Activated CD4-positive, alpha-beta T cell treated with anti-CD3 and anti-CD28 coated beads for 36 hours (primary cell): ENCODE data around the gene UCP2. TPM values are rescaled to one million over a fixed set of nuclear protein-coding genes. Genes with fewer than 3 reads are reported as not detected.
A peak's percentile ranks its signal among the peaks of the same experiment; 100 is the strongest.

Experiments
- ATAC-seq: fragments of 200-7000 bp; cut with Tn5 transposase; one replicate; pipeline ENCODE4 v1.10.0; 2021; ENCODE audit warnings: mild to moderate bottlenecking, moderate library complexity
- CTCF ChIA-PET: fragments of 350-600 bp; sonication (Branson Sonifier 250); formaldehyde crosslinking; loops from one replicate; lab custom pipeline; 2021; ENCODE audit warnings: antibody characterized with exemption; lab: Charles Lee
- POLR2A ChIA-PET: fragments of 350-600 bp; sonication (Branson Sonifier 250); formaldehyde crosslinking; loops from one replicate; lab custom pipeline; 2021; ENCODE audit warnings: antibody characterized with exemption, inconsistent platforms; lab: Charles Lee
- DNase-seq: peaks from one replicate; pipeline ENCODE4 v3.0.0-alpha.2; 2020
- H3K27ac Mint-ChIP-seq: one replicate; pipeline ENCODE4 v1.8.0; 2021; ENCODE audit warnings: mixed read lengths
- H3K27me3 Mint-ChIP-seq: one replicate; pipeline ENCODE4 v1.8.0; 2021; ENCODE audit warnings: mixed read lengths
- H3K36me3 Mint-ChIP-seq: one replicate; pipeline ENCODE4 v1.8.0; 2021; ENCODE audit warnings: low read depth, mixed read lengths
- H3K4me1 Mint-ChIP-seq: one replicate; pipeline ENCODE4 v1.8.0; 2021; ENCODE audit warnings: mixed read lengths
- H3K4me3 Mint-ChIP-seq: one replicate; pipeline ENCODE4 v1.8.0; 2021; ENCODE audit warnings: mild to moderate bottlenecking, moderate library complexity, mixed read lengths
- H3K9me3 Mint-ChIP-seq: one replicate; pipeline ENCODE4 v1.8.0; 2021; ENCODE audit warnings: low read depth, mixed read lengths
- intact Hi-C, 2 experiments: fragments of 100-400 bp; cut with DNase I in 1 of 2; cut with micrococcal nuclease in 1 of 2; formaldehyde crosslinking; loops; one replicate each; pipeline versions ENCODE4 v1.14.2 to v1.15.1; 2022 to 2024; cut with DNase I, micrococcal nuclease
- total RNA-seq, 2 experiments: library from RNA; stranded (reverse); gene quantifications; one replicate each; pipeline ENCODE4 v1.2.3, GENCODE V29; 2021

UCP2 gene
- total RNA-seq, 2 experiments from 2014 or later, result 259 to 261 TPM

- CTCF ChIA-PET, result interaction anchor here (0.7 kb wide), 1 partner anchor 368 kb away, joined by 3 read pairs; no protein-coding TSS in a partner anchor
- DNase-seq (no peak), ATAC-seq (no peak)
- Mint-ChIP-seq H3K4me1 (peaks cover 4% of the 10 kb centered on the region), H3K36me3 (no peaks in the 10 kb centered on the region), H3K27me3 (peaks cover 7% of the 10 kb centered on the region), H3K9me3 (no peaks in the 10 kb centered on the region), H3K4me3 (no peak overlapping the region), H3K27ac (no peak overlapping the region)
- intact Hi-C loops, result no loop called here
- POLR2A ChIA-PET, result no interaction called here
Observed at GRCh38 chr11:73958521-73959141, 24.0 kb downstream of the UCP2 start.

GRCh38 chr11:73957654-73958361 is 24.8 kb downstream of the UCP2 start:
- Mint-ChIP-seq H3K4me3 (peak overlapping the region; percentile 26), H3K27ac (no peak overlapping the region), H3K27me3 (peaks cover 7% of the 10 kb centered on the region), H3K4me1 (peaks cover 4% of the 10 kb centered on the region), H3K36me3 (no peaks in the 10 kb centered on the region), H3K9me3 (no peaks in the 10 kb centered on the region)
- DNase-seq, result no peak
- peak; percentile 49 for ATAC-seq
- CTCF ChIA-PET, result interaction anchor here (0.7 kb wide), 1 partner anchor 369 kb away, joined by 3 read pairs; no protein-coding TSS in a partner anchor
- intact Hi-C loops, result no loop called here
- POLR2A ChIA-PET, result interaction anchor here (0.7 kb wide), 1 partner anchor 90 kb away, joined by 3 read pairs; no protein-coding TSS in a partner anchor

GRCh38 chr11:73956876-73957653 is 25.6 kb downstream of the UCP2 start:
- ChIA-PET POLR2A (interaction anchor here (0.7 kb wide), 1 partner anchor 536 kb away, joined by 3 read pairs; no protein-coding TSS in a partner anchor), CTCF (interaction anchor here (0.5 to 0.6 kb wide), 2 partner anchors 239 to 902 kb away, joined by 3 read pairs; no protein-coding TSS in a partner anchor)
- no peak for DNase-seq
- Mint-ChIP-seq H3K27me3 (peaks cover 7% of the 10 kb centered on the region), H3K4me1 (peaks cover 4% of the 10 kb centered on the region), H3K36me3 (no peaks in the 10 kb centered on the region), H3K4me3 (peak overlapping the region; percentile 26), H3K27ac (no peak overlapping the region), H3K9me3 (no peaks in the 10 kb centered on the region)
- no peak for ATAC-seq
- intact Hi-C loops, result no loop called here

GRCh38 chr11:73951797-73952196 is 30.8 kb downstream of the UCP2 start:
- H3K4me1 Mint-ChIP-seq, result no peaks in the 10 kb centered on the region
- ChIA-PET POLR2A (no interaction called here), CTCF (no interaction called here)
- ATAC-seq (no peak), DNase-seq (no peak)
- H3K36me3 Mint-ChIP-seq, result no peaks in the 10 kb centered on the region
- peaks cover 2% of the 10 kb centered on the region for H3K27me3 Mint-ChIP-seq
- no peaks in the 10 kb centered on the region for H3K9me3 Mint-ChIP-seq
- H3K27ac Mint-ChIP-seq, result no peak overlapping the region
- no peak overlapping the region for H3K4me3 Mint-ChIP-seq
- intact Hi-C loops, result no loop called here

GRCh38 chr11:73950869-73951710 is 31.6 kb downstream of the UCP2 start, which contains the start of gene DNAJB13:
DNAJB13 (plus strand) TSS chr11:73951026; CDS start chr11:73951070, 44 bp downstream.
- peak; percentile 52 for DNase-seq
- Mint-ChIP-seq H3K36me3 (no peaks in the 10 kb centered on the region), H3K27ac (no peak within 1 kb of the TSS), H3K4me1 (no peaks in the 10 kb centered on the region), H3K9me3 (no peaks in the 10 kb centered on the region), H3K4me3 (no peak within 1 kb of the TSS), H3K27me3 (no peaks in the 10 kb centered on the region)
- intact Hi-C loops, result no loop called here
- ATAC-seq, result peak; percentile 64
- POLR2A ChIA-PET, result no interaction called here
- CTCF ChIA-PET, result interaction anchor here (0.5 to 0.6 kb wide), 3 partner anchors 43 to 1542 kb away, joined by 3 to 5 read pairs (median 4); no protein-coding TSS in a partner anchor

GRCh38 chr11:73949912-73950311 is 32.7 kb downstream of the UCP2 start:
- Mint-ChIP-seq H3K4me3 (no peak overlapping the region), H3K27me3 (no peaks in the 10 kb centered on the region), H3K36me3 (no peaks in the 10 kb centered on the region), H3K9me3 (no peaks in the 10 kb centered on the region), H3K4me1 (no peaks in the 10 kb centered on the region), H3K27ac (no peak overlapping the region)
- POLR2A ChIA-PET, result no interaction called here
- intact Hi-C loops, result no loop called here
- CTCF ChIA-PET, result no interaction called here
- DNase-seq, result no peak
- ATAC-seq, result no peak

- no peak for DNase-seq
- Mint-ChIP-seq H3K4me1 (no peaks in the 10 kb centered on the region), H3K9me3 (no peaks in the 10 kb centered on the region), H3K27me3 (no peaks in the 10 kb centered on the region), H3K36me3 (no peaks in the 10 kb centered on the region), H3K27ac (no peak overlapping the region), H3K4me3 (no peak overlapping the region)
- ATAC-seq, result no peak
- intact Hi-C loops, result no loop called here
- POLR2A ChIA-PET, result no interaction called here
- CTCF ChIA-PET, result no interaction called here
Observed at GRCh38 chr11:73949246-73949645, 33.4 kb downstream of the UCP2 start.

- Mint-ChIP-seq H3K36me3 (peaks cover 3% of the 10 kb centered on the region), H3K27me3 (no peaks in the 10 kb centered on the region), H3K4me1 (no peaks in the 10 kb centered on the region), H3K27ac (no peak overlapping the region), H3K9me3 (no peaks in the 10 kb centered on the region), H3K4me3 (no peak overlapping the region)
- ChIA-PET POLR2A (no interaction called here), CTCF (interaction anchor here (0.6 kb wide), 1 partner anchor 175 kb away, joined by 3 read pairs; no protein-coding TSS in a partner anchor)
- ATAC-seq (no peak), DNase-seq (no peak)
- intact Hi-C loops, result no loop called here
Observed at GRCh38 chr11:73946798-73947458, 35.7 kb downstream of the UCP2 start.

GRCh38 chr11:73945396-73945795 is 37.2 kb downstream of the UCP2 start:
- ChIA-PET POLR2A (no interaction called here), CTCF (interaction anchor here (0.9 to 1.1 kb wide), 3 partner anchors 9 to 18 kb away, joined by 3 to 4 read pairs (median 3); no protein-coding TSS in a partner anchor)
- Mint-ChIP-seq H3K36me3 (peaks cover 9% of the 10 kb centered on the region), H3K4me3 (no peak overlapping the region), H3K9me3 (no peaks in the 10 kb centered on the region), H3K27me3 (no peaks in the 10 kb centered on the region), H3K27ac (no peak overlapping the region), H3K4me1 (no peaks in the 10 kb centered on the region)
- no peak for DNase-seq
- ATAC-seq, result no peak
- intact Hi-C loops, result no loop called here

GRCh38 chr11:73944901-73945300 is 37.7 kb downstream of the UCP2 start:
- CTCF ChIA-PET, result interaction anchor here (1.1 kb wide), 1 partner anchor 19 kb away, joined by 4 read pairs; no protein-coding TSS in a partner anchor
- Mint-ChIP-seq H3K4me3 (no peak overlapping the region), H3K4me1 (no peaks in the 10 kb centered on the region), H3K27me3 (no peaks in the 10 kb centered on the region), H3K36me3 (peaks cover 9% of the 10 kb centered on the region), H3K9me3 (no peaks in the 10 kb centered on the region), H3K27ac (no peak overlapping the region)
- no peak for ATAC-seq
- POLR2A ChIA-PET, result no interaction called here
- intact Hi-C loops, result no loop called here
- no peak for DNase-seq
